Measurements from ENCODE around the gene MLH3. TPM values are rescaled to one million over a fixed set of nuclear protein-coding genes. Genes with fewer than 3 reads are reported as not detected.

The MLH3 gene
- total RNA-seq, 1 donor from 2014 or later: 21.7 TPM

DNA sequence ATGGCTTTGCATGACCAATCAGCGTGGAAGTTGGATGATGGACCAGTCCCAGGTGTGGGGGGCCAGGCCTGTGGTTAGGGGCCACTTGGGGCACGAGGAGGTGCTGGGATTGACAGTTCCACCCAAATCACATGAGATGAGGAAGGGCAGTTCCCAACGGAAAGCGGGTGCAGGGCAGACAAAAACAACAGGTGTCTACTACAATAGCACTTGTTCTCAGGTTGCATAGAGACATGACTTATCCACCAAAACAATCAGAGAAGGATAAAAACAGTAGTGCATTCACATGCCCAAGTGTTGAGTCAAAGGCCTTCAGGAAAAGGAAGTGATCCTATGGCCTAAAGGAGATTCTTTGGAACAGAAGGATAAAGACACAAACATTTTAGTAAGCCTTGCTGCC, 63.1 kb downstream of the MLH3 start:
- ATAC-seq (ENCODE audit: low read depth) (no peak), DNase-seq (no peak)
- no peak overlapping the region for H3K27ac Mint-ChIP-seq
- intact Hi-C loops (cut with micrococcal nuclease): no loop called here
- ChIA-PET CTCF (no interaction called here), POLR2A (no interaction called here)
- H3K4me3 Mint-ChIP-seq: no peak overlapping the region
- H3K4me1 Mint-ChIP-seq: no peaks in the 10 kb centered on the region
- no peaks in the 10 kb centered on the region for H3K36me3 Mint-ChIP-seq (ENCODE audit: low read depth)
- TF ChIP-seq, protein P1, sequence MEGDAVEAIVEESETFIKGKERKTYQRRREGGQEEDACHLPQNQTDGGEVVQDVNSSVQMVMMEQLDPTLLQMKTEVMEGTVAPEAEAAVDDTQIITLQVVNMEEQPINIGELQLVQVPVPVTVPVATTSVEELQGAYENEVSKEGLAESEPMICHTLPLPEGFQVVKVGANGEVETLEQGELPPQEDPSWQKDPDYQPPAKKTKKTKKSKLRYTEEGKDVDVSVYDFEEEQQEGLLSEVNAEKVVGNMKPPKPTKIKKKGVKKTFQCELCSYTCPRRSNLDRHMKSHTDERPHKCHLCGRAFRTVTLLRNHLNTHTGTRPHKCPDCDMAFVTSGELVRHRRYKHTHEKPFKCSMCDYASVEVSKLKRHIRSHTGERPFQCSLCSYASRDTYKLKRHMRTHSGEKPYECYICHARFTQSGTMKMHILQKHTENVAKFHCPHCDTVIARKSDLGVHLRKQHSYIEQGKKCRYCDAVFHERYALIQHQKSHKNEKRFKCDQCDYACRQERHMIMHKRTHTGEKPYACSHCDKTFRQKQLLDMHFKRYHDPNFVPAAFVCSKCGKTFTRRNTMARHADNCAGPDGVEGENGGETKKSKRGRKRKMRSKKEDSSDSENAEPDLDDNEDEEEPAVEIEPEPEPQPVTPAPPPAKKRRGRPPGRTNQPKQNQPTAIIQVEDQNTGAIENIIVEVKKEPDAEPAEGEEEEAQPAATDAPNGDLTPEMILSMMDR (IDR thresholded peaks at IDR 0.05): no peak
- no peaks in the 10 kb centered on the region for H3K27me3 Mint-ChIP-seq
- H3K9me3 Mint-ChIP-seq: no peaks in the 10 kb centered on the region

DNA sequence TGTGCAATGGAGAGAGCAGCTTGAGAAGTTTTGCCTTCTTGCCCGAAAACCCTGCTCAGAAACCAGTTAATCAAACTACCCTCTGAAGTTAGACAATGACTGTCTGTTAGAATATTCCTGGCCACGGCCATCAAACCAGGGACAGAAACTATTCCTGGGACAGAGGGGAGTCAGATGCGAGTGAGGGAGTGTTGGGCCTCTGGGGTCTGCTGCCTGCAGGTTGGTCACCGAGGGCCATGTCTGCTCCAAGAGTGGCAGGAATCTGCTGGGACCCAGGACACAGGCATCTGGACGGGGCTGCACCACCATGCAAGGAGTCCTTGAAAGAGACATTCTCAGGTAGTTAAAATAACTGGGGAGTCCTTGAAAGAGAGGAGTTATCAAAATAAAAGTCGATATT, 65.5 kb downstream of the MLH3 start:
- ATAC-seq (ENCODE audit: low read depth): no peak
- ChIA-PET POLR2A (no interaction called here), CTCF (no interaction called here)

GRCh38 chr14:74985028-74985310, 66.3 kb downstream of the MLH3 start:
- POLR2A ChIA-PET: no interaction called here
- Mint-ChIP-seq H3K36me3 (ENCODE audit: low read depth) (no peaks in the 10 kb centered on the region), H3K27ac (no peak overlapping the region), H3K9me3 (no peaks in the 10 kb centered on the region), H3K4me3 (no peak overlapping the region), H3K27me3 (no peaks in the 10 kb centered on the region), H3K4me1 (no peaks in the 10 kb centered on the region)
- TF ChIP-seq, protein P1 (IDR thresholded peaks at IDR 0.05): no peak
- intact Hi-C loops (cut with micrococcal nuclease): no loop called here
- DNase-seq (no peak), ATAC-seq (ENCODE audit: low read depth) (no peak)
- CTCF ChIA-PET: no interaction called here

More for the DNA sequence above, 65.5 kb downstream of the MLH3 start:
- intact Hi-C loops (cut with micrococcal nuclease): no loop called here
- TF ChIP-seq, protein P1 (IDR thresholded peaks at IDR 0.05): no peak
- Mint-ChIP-seq H3K27me3 (no peaks in the 10 kb centered on the region), H3K27ac (no peak overlapping the region), H3K9me3 (no peaks in the 10 kb centered on the region), H3K4me3 (no peak overlapping the region), H3K36me3 (ENCODE audit: low read depth) (no peaks in the 10 kb centered on the region), H3K4me1 (no peaks in the 10 kb centered on the region)
- no peak for DNase-seq

DNA sequence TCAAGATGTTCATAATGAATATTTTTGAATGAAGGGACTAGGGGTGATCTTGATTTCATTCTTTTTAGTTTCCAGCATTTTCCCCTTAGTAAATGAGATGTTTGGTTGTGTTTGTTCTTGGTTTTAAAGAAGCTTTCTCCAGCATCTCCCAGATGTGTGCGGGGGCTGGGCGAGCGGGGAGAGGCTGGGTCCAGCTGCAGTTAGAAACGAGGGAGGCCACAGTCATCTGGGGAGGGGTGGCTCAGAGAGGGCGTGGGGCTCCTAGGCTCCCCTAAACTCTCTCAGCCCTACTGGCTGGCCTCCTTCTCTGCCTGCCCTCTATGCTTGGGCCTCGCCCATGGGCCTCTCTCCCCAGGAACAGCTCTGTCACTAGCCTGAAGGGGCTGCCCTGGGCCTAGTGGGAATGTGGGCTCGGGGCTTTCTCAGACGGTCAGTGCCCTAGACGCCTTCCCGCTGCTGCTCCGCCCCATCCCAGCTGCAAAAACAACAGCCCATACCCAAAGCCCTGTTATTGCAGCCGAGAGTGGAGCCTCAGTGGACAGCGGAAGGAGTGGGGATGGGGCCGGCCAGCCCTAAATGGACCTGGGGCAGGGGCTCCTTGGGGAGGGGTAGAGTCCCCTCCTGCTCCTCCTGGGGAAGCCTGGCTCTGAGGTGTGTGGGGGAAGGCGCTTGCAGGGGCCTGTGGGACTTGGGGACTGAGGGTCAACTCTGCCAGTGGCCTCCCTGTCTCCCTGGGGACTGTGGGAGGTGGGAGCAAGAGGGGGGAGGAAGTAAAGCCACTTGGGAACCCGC, 66.8 kb downstream of the MLH3 start:
- Mint-ChIP-seq H3K36me3 (ENCODE audit: low read depth) (no peaks in the 10 kb centered on the region), H3K27me3 (no peaks in the 10 kb centered on the region), H3K4me3 (no peak overlapping the region), H3K9me3 (no peaks in the 10 kb centered on the region), H3K4me1 (no peaks in the 10 kb centered on the region), H3K27ac (no peak overlapping the region)
- TF ChIP-seq, protein P1 (IDR thresholded peaks at IDR 0.05): no peak
- intact Hi-C loops (cut with micrococcal nuclease): no loop called here
- no peak for DNase-seq
- ChIA-PET CTCF (interaction anchor here (0.8 kb wide), 1 partner anchor 37 kb away, joined by 3 read pairs; no protein-coding TSS in a partner anchor), POLR2A (no interaction called here)
- no peak for ATAC-seq (ENCODE audit: low read depth)

DNA sequence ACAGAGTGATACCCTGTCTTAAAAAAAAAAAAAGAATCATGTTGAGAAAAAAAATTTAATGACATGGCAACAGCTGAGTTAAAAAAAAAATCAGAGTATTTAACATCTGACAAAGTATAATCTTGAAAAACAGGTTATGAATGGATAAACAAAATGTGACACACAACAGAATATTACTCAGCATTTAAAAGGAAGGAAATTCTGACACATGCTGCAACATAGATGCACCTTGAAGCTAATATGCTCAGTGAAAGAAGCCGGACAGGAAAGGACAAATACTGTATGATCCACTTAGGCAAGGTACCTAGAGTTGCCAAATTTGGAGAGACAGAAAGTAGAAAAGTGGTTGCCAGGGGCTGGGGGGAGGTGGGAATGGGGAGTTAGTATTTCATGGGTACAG, 67.9 kb downstream of the MLH3 start:
- Mint-ChIP-seq H3K27me3 (no peaks in the 10 kb centered on the region), H3K4me1 (no peaks in the 10 kb centered on the region), H3K36me3 (ENCODE audit: low read depth) (no peaks in the 10 kb centered on the region), H3K27ac (no peak overlapping the region), H3K9me3 (no peaks in the 10 kb centered on the region), H3K4me3 (no peak overlapping the region)
- POLR2A ChIA-PET: no interaction called here
- intact Hi-C loops (cut with micrococcal nuclease): no loop called here
- ATAC-seq (ENCODE audit: low read depth): no peak
- CTCF ChIA-PET: no interaction called here
- TF ChIP-seq, protein P1 (IDR thresholded peaks at IDR 0.05): no peak
- DNase-seq: no peak

Measured in activated B cell treated with CpG ODN at 0.5 μM for 24 hours (primary cell).